ENCODE results near the gene STK39. TPM values are rescaled to one million over a fixed set of nuclear protein-coding genes. Genes with fewer than 3 reads are reported as not detected.
A peak's percentile ranks its signal among the peaks of the same experiment; 100 is the strongest.

The STK39 gene
- total RNA-seq, 1 experiment from 2014 or later, result 22.1 TPM

DNA sequence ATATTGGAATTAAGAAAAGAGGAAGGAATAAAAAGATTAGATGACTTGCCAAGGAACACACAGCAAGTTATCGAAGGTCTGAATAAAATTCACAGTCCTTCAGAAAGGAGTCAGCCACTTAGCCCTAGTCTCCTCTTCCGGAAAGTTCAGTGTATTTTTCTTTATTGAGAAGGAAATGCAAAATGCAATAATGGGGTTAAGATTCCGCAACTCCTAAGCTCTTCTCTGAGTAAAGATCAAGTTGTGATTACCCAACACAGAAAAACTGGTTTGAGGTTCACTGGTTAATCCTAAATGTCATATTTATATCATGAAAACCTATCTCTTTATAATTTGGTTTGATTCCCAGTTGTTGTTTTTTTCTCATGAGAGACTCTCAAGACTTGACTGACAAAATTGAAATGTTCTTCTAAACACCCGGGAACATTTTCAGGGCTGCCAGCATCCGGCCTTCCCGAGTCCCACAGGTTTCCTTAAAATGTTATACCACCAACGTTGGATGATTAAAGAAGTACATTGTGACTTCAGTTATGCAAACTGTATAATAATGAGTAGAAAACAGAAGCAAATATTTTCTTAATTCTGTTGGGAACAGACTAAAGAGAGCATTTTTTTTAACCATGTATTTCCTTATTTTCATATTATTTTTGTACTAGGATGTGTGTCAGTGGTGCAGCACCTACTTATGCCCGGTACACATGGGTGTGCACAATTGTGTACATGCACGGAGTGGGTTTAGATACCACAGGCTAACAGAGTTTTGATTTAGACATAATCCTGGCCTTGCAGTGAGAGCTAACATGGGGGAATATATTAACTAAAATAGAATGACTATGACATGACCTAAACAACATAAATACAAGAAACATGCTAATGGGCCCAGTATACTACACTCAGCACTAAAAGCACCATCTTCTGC, 100.2 kb downstream of the STK39 start:
- no peak overlapping the region for H4K8ac ChIP-seq (replicated peaks; ENCODE audit: insufficient read length, low read depth, low read length)
- H2BK12ac ChIP-seq (ENCODE audit: insufficient read length, low read depth, low read length), result no peak overlapping the region
- no peak overlapping the region for H3K23ac ChIP-seq (ENCODE audit: insufficient read length, low read depth, low read length)
- Mint-ChIP-seq H3K4me1 (peaks cover 0 to 8% of the 10 kb centered on the region in 2 experiments; a peak in 2 of 4 replicates), H3K36me3 (ENCODE audit: insufficient read depth in 1 of 3, low read depth in 3 of 3) (no peaks in the 10 kb centered on the region), H3K27me3 (ENCODE audit: low read depth) (no peaks in the 10 kb centered on the region), H3K27ac (0 out of 7 replicates have a peak overlapping the region, but pooled peaks of 1 of the 3 experiments have one; percentile 2), H3K9me3 (no peaks in the 10 kb centered on the region), H3K4me3 (no peak overlapping the region)
- no peaks in the 10 kb centered on the region for H4K20me1 ChIP-seq (ENCODE audit: control insufficient read depth, insufficient read depth, insufficient read length)
- H3K27ac ChIP-seq (ENCODE audit: insufficient read length, low read depth, low read length), result no peak overlapping the region
- no peaks in the 10 kb centered on the region for H3K4me1 ChIP-seq (ENCODE audit: insufficient read depth, low read length)
- H3K18ac ChIP-seq (ENCODE audit: insufficient read length, low read depth, low read length), result no peak overlapping the region
- H3K56ac ChIP-seq (ENCODE audit: insufficient read length, low read depth, low read length), result no peak overlapping the region
- no peak overlapping the region for H2AK5ac ChIP-seq (ENCODE audit: insufficient read length, low read length)
- H3K9me3 ChIP-seq (ENCODE audit: control insufficient read depth, low read depth, low read length), result no peaks in the 10 kb centered on the region
- no CpG with 5 or more reads among the region's 9 CpGs for WGBS (ENCODE audit: extremely low coverage, insufficient read length, low lambda C conversion rate)
- no peak overlapping the region for H2BK5ac ChIP-seq (ENCODE audit: insufficient read length, low read length)
- no peak overlapping the region for H3T11ph ChIP-seq (ENCODE audit: low read length)
- no peak overlapping the region for H2BK20ac ChIP-seq (ENCODE audit: low read depth, low read length, poor library complexity, severe bottlenecking)
- TF ChIP-seq, protein P1, sequence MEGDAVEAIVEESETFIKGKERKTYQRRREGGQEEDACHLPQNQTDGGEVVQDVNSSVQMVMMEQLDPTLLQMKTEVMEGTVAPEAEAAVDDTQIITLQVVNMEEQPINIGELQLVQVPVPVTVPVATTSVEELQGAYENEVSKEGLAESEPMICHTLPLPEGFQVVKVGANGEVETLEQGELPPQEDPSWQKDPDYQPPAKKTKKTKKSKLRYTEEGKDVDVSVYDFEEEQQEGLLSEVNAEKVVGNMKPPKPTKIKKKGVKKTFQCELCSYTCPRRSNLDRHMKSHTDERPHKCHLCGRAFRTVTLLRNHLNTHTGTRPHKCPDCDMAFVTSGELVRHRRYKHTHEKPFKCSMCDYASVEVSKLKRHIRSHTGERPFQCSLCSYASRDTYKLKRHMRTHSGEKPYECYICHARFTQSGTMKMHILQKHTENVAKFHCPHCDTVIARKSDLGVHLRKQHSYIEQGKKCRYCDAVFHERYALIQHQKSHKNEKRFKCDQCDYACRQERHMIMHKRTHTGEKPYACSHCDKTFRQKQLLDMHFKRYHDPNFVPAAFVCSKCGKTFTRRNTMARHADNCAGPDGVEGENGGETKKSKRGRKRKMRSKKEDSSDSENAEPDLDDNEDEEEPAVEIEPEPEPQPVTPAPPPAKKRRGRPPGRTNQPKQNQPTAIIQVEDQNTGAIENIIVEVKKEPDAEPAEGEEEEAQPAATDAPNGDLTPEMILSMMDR (conservative IDR thresholded peaks at IDR 0.05), result no peak
- H4K5ac ChIP-seq (ENCODE audit: insufficient read length, low read depth, low read length), result no peak overlapping the region
- H3K27me3 ChIP-seq (ENCODE audit: insufficient read depth, low read length), result no peaks in the 10 kb centered on the region
- no peak overlapping the region for H2BK15ac ChIP-seq (ENCODE audit: low read depth, low read length)
- no peak overlapping the region for H2BK120ac ChIP-seq (ENCODE audit: low read depth, low read length, poor library complexity, severe bottlenecking)
- no peak for DNase-seq
- H3K4ac ChIP-seq (ENCODE audit: low read depth, low read length), result no peak overlapping the region
- no peak overlapping the region for H3K9ac ChIP-seq (ENCODE audit: extremely low read depth, insufficient read length, low read length)
- no peak overlapping the region for H3K14ac ChIP-seq (ENCODE audit: insufficient read depth, low read length)
- H3K4me2 ChIP-seq (ENCODE audit: insufficient read depth, insufficient read length, low read length), result no peak overlapping the region
- no peaks in the 10 kb centered on the region for H3K79me1 ChIP-seq (ENCODE audit: insufficient read depth, low read depth, low read length, poor library complexity, severe bottlenecking)
- H4K91ac ChIP-seq (ENCODE audit: insufficient read length, low read depth, low read length), result no peak overlapping the region
- no peak overlapping the region for H2AFZ ChIP-seq (ENCODE audit: low read length)
- H3K23me2 ChIP-seq (ENCODE audit: insufficient read length, low read depth, low read length, poor library complexity, severe bottlenecking), result no peaks in the 10 kb centered on the region
- H3K79me2 ChIP-seq (ENCODE audit: insufficient read depth, low read length), result no peaks in the 10 kb centered on the region
